GM19043 (cell line): Measurements from ENCODE around the gene NCKAP5.

Source experiments
- ATAC-seq: cut with Tn5 transposase; IDR thresholded peaks from one replicate; pipeline ENCODE4 v1.9.1; 2021; ENCODE audit warnings: low read depth; ENCODE audit not compliant: unreplicated experiment

Gene NCKAP5

DNA sequence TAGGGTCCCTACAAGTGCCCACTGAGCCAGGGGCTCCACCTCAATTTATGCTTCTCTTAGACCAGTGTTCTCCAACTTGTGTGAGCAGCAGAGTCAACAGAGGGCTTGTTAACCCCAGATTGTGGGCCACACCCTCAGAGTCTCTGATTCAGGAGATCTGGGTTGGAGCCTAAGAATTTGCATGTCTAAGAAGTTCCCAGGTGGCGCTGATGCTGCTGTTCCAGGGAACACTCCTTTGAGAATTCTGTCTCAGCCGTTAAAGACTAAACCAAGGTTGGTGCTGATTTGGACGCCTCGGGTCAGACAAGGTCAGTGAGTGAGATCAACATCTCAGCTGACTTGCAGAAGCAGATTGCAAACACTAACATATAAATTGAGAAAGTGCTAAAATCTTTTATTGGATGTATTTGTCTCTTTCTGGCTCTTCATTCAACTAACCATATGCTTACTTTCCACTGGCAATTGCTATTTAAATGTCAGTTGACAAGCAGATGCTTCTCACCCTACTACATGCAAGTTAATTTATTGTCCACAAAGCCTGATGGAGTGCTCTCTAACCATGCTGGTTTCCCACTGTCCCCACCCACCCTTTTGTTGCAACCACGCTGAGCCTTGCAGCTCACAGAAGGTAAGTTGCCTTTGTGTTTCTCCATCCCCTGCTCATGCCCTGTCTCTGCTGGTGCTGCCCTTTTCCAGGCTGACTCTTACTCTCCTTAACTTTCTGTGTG lies 929.8 kb downstream of the NCKAP5 start:
- ATAC-seq = no peak

- ATAC-seq = no peak
Observed at GRCh38 chr2:132636346-132636745, 931.9 kb downstream of the NCKAP5 start.

DNA sequence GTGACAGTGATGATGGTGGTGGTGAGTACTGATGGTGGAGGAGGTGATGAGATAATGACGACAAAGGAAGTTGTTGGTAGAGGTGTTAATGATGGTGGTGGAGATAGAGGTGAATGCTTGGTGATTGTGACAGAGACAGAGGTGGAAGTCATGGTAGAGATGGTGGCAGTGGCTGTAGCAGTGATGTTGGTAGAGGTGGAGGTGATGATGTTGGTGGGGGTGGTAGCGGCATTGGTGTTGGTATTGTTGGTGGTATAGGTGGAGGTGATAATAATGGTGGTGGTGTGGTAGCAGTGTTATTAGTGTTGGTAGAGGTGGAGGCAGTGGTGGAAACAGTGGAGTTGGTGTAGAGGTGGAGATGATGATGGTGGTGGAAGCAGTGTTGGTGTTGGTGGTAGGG lies 934.6 kb downstream of the NCKAP5 start:
- no peak for ATAC-seq

GRCh38 chr2:132632000-132632649 lies 936.1 kb downstream of the NCKAP5 start:
- ATAC-seq = no peak

- ATAC-seq = no peak
Observed at GRCh38 chr2:132627536-132627935, 940.7 kb downstream of the NCKAP5 start.

DNA sequence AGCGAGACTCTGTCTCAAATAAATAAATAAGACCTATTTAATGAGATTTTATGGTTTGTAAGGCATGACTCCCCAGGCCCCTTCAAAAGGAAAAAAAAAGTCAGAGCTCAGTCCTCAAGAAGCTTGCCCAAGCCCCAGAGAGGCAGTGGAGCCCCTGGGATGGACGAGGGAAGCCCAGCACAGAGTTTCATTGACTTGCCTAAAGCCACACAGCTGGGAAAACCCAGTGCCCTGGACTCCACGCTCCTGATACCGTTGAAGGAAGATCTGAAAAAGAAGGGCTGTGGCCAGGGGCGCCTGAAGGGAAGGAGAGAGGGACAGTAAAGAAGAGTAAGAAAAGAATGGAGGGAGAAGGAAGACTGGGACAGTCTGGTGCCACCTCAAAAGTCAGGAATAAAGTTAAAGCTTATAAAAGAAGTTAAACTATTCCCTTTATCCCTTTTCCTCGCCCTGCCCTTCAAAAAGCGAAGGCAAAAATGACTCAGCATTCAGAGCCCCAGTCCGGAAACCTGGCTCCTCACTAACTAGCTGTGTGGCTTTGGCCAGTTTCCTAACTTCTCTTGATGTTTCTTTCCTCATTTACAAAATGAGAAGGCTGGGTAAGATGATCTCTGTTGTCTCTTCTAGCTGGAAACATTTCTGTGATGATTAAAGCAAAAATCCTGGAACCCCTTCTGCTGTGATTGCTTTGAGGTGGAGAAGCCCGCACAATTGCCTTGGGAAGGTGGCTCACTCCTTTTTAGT lies 945.0 kb downstream of the NCKAP5 start:
- no peak for ATAC-seq
